ENCODE data around the gene PPP1R1A. TPM values are rescaled to one million over a fixed set of nuclear protein-coding genes. Genes with fewer than 3 reads are reported as not detected.

The PPP1R1A gene
- total and polyA plus RNA-seq, 4 donors = 4.7 to 15.8 (median 11.3) TPM

DNA sequence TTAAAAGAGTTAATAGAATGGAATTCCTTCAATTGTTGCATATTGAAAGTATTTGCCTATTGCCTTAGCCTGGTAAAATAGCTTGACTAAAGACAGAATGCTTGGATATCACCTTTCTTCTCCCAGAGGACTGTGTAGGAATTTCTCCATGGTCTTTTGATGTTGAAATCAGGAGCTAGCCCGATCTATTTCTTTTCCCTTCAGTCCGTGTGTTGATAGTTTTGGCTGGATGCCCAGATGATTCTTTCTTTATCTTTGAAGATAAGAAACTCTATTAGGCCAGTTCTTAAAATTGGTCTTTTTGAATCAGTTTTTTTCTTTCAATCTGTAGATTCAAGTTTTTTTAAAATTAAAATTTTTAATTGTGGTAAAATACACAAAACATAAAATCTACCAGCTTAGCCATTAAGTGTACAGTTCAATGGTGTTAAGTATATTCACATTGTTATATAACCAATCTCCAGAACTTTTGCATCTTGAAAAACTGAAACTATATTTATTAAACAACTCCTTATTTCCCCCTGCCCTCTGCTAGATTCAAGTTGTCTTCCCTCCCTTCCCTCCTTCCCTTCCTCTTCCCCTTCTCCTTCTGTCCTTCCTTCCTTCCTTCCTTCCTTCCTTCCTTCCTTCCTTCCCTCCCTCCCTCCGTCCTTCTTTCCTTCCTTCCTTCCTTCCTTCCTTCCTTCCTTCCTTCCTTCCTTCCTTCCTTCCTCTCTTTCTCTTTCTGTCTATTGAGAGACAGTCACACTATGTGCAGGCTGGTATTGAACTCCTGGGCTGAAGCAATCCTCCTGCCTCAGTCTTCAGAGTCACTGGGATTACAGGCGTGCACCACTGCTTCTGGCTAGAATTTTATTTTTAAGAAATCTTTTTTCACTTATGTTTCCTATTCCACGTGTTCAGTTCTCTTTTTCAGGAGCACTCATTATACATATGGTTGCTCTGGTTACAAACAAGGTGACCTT is 36.1 kb upstream of the PPP1R1A start:
- intact Hi-C loops (cut with DNase I) = no loop called here
- Histone ChIP-seq H3K4me1 (ENCODE audit: control insufficient read depth in 1 of 2, insufficient read depth in 2 of 2, low read length in 2 of 2) (no peaks in the 10 kb centered on the region), H3K27ac (ENCODE audit: low read depth in 1 of 2, low read length in 2 of 2) (no peak overlapping the region), H3K9me3 (ENCODE audit: control insufficient read depth, low read length) (peaks cover 1% of the 10 kb centered on the region), H3K27me3 (ENCODE audit: control insufficient read depth in 1 of 2, insufficient read depth in 2 of 2, low read length in 1 of 2) (peaks cover 0 to 3% of the 10 kb centered on the region in 2 donors), H3K4me3 (ENCODE audit: low read length in 2 of 2) (no peak overlapping the region), H3K36me3 (ENCODE audit: control insufficient read depth in 1 of 2, insufficient read depth in 2 of 2, low read length in 1 of 2) (no peaks in the 10 kb centered on the region)
- WGBS, 2 donors = 36 to 37% methylated on average over 5 of the region's 5 CpGs
- ATAC-seq (ENCODE audit: low FRiP score) (no peak), DNase-seq (no peak)

DNA sequence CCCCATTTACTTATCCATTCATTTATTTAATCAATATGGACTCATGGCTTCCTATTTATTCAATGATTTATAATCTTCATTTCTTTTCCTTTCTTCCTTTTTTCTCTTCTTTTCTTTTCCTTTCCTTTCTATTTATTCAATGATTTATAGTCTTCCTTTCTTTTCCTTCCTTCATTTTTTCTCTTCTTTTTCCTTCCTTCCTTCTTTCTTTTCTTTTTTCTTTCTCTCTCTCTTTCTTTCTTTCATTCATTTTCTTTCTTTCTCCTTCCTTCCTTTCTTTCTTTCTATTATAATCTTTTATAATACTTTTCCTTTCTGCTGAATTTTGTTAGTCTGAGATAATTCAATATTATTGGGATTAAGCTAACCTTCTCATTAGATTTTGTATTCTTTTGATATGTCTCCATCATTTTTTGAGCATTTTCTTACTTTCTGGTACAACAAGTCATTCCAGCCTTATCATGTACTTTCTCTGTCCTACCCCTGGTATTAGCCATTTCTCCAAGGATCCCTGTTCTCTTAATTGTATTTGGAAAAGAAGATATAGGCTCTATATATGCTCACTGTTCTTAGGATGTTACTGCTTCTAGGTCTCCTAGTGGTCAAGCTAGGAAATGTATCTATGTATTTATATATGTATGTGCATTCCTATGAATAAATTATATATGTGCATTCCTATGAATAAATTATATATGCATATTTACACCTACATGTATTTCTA is 34.2 kb upstream of the PPP1R1A start:
- H3K9me3 ChIP-seq (ENCODE audit: control insufficient read depth, low read length) = peaks cover 1% of the 10 kb centered on the region
- H3K4me3 ChIP-seq (ENCODE audit: low read length in 2 of 2) = no peak overlapping the region
- no peaks in the 10 kb centered on the region for H3K4me1 ChIP-seq (ENCODE audit: control insufficient read depth in 1 of 2, insufficient read depth in 2 of 2, low read length in 2 of 2)
- DNase-seq (no peak), ATAC-seq (ENCODE audit: low FRiP score) (no peak)
- H3K27ac ChIP-seq (ENCODE audit: low read depth in 1 of 2, low read length in 2 of 2) = no peak overlapping the region
- intact Hi-C loops (cut with DNase I) = no loop called here
- no peaks in the 10 kb centered on the region for H3K36me3 ChIP-seq (ENCODE audit: control insufficient read depth in 1 of 2, insufficient read depth in 2 of 2, low read length in 1 of 2)
- H3K27me3 ChIP-seq (ENCODE audit: control insufficient read depth in 1 of 2, insufficient read depth in 2 of 2, low read length in 1 of 2) = peaks cover 0 to 3% of the 10 kb centered on the region in 2 donors

DNA sequence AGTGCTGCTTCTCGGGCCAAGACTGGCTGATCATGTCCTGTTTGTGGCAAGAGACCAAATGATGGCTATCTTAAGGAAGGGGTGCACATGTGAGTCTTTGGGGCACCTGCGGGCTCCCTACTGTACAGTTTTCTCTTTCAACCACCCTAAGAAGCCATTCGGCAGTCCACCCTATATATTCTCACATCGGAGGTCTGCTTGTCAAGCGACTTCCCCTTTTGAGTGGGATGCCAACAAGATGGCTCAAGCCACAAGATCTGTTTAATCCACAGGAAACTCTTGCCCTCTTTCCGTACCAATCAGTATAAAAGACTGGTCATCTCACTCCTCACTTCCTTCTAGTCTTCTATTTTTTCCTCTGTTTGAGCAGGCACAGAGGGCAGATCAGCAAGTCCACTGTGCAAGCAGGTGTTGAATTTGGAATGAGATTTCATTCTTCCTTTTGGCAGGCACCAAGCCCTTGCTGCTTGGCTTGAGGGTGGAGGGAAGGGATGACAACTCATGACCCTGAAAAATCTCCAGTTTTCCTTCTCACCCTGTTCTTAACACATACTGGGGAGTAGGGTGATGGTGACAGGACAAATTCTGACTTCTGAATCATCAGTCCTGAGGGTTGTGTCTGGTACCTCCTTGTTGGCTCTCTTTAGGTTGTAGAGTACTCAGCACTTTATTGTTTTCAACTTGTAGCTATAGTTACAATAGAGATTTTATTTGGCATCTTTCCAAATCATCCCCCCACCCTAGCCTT is 28.6 kb upstream of the PPP1R1A start:
- H3K36me3 ChIP-seq (ENCODE audit: control insufficient read depth in 1 of 2, insufficient read depth in 2 of 2, low read length in 1 of 2) = no peaks in the 10 kb centered on the region
- H3K9me3 ChIP-seq (ENCODE audit: control insufficient read depth, low read length) = no peaks in the 10 kb centered on the region
- WGBS, 2 donors = 77 to 84% methylated on average over 6 of the region's 6 CpGs
- H3K4me1 ChIP-seq (ENCODE audit: control insufficient read depth in 1 of 2, insufficient read depth in 2 of 2, low read length in 2 of 2) = no peaks in the 10 kb centered on the region
- no peak overlapping the region for H3K27ac ChIP-seq (ENCODE audit: low read depth in 1 of 2, low read length in 2 of 2)
- ATAC-seq (ENCODE audit: low FRiP score) (no peak), DNase-seq (no peak)
- intact Hi-C loops (cut with DNase I) = no loop called here
- H3K4me3 ChIP-seq (ENCODE audit: low read length in 2 of 2) = no peak overlapping the region
- H3K27me3 ChIP-seq (ENCODE audit: control insufficient read depth in 1 of 2, insufficient read depth in 2 of 2, low read length in 1 of 2) = no peaks in the 10 kb centered on the region

DNA sequence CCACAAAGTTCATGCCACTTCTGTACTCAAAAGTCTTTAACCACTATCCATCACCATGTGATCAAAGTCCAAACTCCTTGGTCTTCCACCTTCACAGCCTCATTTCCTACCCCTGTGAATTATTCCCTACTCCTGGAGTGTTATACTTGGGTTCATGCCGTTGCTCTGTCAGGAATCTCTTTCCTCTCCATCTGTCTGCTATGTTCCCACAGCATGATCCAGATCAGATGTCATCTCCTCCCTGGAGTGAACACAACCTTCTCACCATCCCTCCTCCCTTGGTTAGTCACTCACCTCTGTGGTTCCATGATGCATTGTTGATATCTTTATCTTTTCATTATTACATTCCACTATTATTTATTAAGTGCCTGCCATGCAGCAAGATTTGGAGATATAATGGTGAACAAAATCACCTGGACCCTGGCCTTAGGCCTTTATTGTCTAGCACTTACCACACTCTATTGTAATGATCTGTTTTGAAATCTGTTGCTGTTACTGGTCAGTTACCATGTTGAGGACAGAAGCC is 23.8 kb upstream of the PPP1R1A start:
- WGBS, 2 donors = 49 to 62% methylated on average over 1 of the region's 1 CpG
- no peak for ATAC-seq (ENCODE audit: low FRiP score)
- Histone ChIP-seq H3K4me1 (ENCODE audit: control insufficient read depth in 1 of 2, insufficient read depth in 2 of 2, low read length in 2 of 2) (no peaks in the 10 kb centered on the region), H3K27me3 (ENCODE audit: control insufficient read depth in 1 of 2, insufficient read depth in 2 of 2, low read length in 1 of 2) (no peaks in the 10 kb centered on the region), H3K9me3 (ENCODE audit: control insufficient read depth, low read length) (no peaks in the 10 kb centered on the region), H3K4me3 (ENCODE audit: low read length in 2 of 2) (no peak overlapping the region), H3K36me3 (ENCODE audit: control insufficient read depth in 1 of 2, insufficient read depth in 2 of 2, low read length in 1 of 2) (no peaks in the 10 kb centered on the region), H3K27ac (ENCODE audit: low read depth in 1 of 2, low read length in 2 of 2) (no peak overlapping the region)
- no peak for DNase-seq
- intact Hi-C loops (cut with DNase I) = no loop called here

DNA sequence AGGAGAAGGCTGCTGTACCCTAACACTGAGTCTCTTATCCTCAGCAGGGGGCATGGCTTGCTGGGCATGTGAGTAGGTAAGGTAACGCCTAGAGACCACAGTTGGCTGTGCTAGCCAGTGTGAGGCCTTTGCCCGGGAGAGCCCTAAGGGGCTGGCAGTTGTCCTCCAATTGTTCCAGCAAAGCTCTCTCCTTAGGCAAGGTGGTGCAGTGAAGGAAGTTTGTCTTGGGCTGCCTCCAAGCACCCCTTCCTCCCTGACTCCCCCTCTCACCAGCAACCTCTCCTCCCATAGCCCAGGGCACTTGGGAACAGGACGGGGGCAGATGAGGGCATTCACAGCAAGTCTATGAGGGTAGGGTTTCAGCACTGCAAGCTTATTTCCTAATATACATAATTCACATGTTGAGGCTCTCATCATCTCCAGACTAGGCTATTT is 23.3 kb upstream of the PPP1R1A start:
- no peaks in the 10 kb centered on the region for H3K27me3 ChIP-seq (ENCODE audit: control insufficient read depth in 1 of 2, insufficient read depth in 2 of 2, low read length in 1 of 2)
- H3K9me3 ChIP-seq (ENCODE audit: control insufficient read depth, low read length) = no peaks in the 10 kb centered on the region
- H3K4me1 ChIP-seq (ENCODE audit: control insufficient read depth in 1 of 2, insufficient read depth in 2 of 2, low read length in 2 of 2) = no peaks in the 10 kb centered on the region
- no peak for ATAC-seq (ENCODE audit: low FRiP score)
- H3K36me3 ChIP-seq (ENCODE audit: control insufficient read depth in 1 of 2, insufficient read depth in 2 of 2, low read length in 1 of 2) = no peaks in the 10 kb centered on the region
- WGBS, 2 donors = 72 to 80% methylated on average over 3 of the region's 3 CpGs
- H3K4me3 ChIP-seq (ENCODE audit: low read length in 2 of 2) = no peak overlapping the region
- H3K27ac ChIP-seq (ENCODE audit: low read depth in 1 of 2, low read length in 2 of 2) = no peak overlapping the region
- DNase-seq = no peak
- intact Hi-C loops (cut with DNase I) = no loop called here

DNA sequence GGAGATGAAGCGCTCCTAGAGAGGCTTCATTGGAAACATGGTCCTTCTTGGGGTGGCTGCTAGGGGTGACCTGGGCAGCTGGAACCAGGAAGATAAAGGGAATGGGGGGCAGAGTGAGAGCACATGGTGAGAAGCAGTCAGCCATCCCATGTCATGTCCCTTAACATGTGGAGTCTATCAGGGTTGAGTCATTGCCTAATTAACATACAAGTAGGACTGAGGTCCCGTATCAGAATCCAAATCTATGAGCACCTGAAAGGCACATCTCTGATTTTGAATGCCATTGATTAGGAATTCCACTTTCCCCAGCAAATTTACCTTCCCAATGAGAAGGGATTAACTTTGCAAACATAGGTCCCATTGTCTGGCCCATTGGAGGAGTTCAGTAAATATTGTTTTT is 20.3 kb upstream of the PPP1R1A start:
- intact Hi-C loops (cut with DNase I) = no loop called here
- H3K36me3 ChIP-seq (ENCODE audit: control insufficient read depth in 1 of 2, insufficient read depth in 2 of 2, low read length in 1 of 2) = no peaks in the 10 kb centered on the region
- 88 to 91% methylated on average over 2 of the region's 2 CpGs for WGBS, 2 donors
- ATAC-seq (ENCODE audit: low FRiP score) = no peak
- H3K9me3 ChIP-seq (ENCODE audit: control insufficient read depth, low read length) = no peaks in the 10 kb centered on the region
- H3K4me1 ChIP-seq (ENCODE audit: control insufficient read depth in 1 of 2, insufficient read depth in 2 of 2, low read length in 2 of 2) = no peaks in the 10 kb centered on the region
- DNase-seq = no peak
- H3K27ac ChIP-seq (ENCODE audit: low read depth in 1 of 2, low read length in 2 of 2) = no peak overlapping the region
- no peaks in the 10 kb centered on the region for H3K27me3 ChIP-seq (ENCODE audit: control insufficient read depth in 1 of 2, insufficient read depth in 2 of 2, low read length in 1 of 2)
- H3K4me3 ChIP-seq (ENCODE audit: low read length in 2 of 2) = no peak overlapping the region

DNA sequence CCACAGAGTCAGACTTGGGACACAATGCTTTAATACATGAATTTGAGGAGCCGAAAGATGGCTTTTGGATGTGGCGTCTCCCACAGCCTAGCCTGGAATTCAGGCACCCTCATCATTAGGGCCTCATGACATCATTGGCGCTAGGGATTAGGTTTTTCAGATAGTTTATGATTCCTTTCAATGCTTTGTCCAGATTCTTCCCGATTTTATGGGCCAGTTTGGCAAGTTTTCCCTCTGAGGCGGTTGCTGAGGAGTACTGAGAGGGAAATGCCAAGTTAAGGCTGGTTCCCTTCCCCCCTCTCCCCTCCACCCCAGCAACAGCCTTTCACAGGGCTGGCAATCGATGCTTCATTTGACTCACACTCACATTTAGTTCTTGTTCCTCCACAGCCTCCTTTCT is 19.7 kb upstream of the PPP1R1A start:
- DNase-seq (no peak), ATAC-seq (ENCODE audit: low FRiP score) (no peak)
- H3K27ac ChIP-seq (ENCODE audit: low read depth in 1 of 2, low read length in 2 of 2) = no peak overlapping the region

DNA sequence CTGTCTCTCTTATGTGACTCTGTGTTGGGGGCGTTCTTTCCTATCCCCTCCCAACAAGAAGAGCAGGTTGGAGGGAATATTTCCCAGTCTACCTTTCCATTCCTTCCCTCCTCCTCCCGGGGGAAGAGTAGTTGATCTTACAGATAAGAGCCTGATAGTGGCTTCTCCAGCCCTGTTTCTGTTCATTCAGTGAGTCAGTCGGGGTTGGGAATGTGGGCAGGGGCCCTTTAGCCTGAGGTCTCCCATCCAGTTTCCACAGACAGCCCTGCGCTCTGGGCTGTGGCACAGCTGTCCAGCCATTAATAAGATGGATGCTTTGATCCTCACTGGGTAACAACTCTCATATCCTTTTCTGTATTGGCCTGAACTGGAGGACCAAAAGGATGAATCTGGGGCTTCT is 18.1 kb upstream of the PPP1R1A start:
- Histone ChIP-seq H3K4me1 (ENCODE audit: control insufficient read depth in 1 of 2, insufficient read depth in 2 of 2, low read length in 2 of 2) (no peaks in the 10 kb centered on the region), H3K27ac (ENCODE audit: low read depth in 1 of 2, low read length in 2 of 2) (no peak overlapping the region), H3K27me3 (ENCODE audit: control insufficient read depth in 1 of 2, insufficient read depth in 2 of 2, low read length in 1 of 2) (no peaks in the 10 kb centered on the region), H3K36me3 (ENCODE audit: control insufficient read depth in 1 of 2, insufficient read depth in 2 of 2, low read length in 1 of 2) (no peaks in the 10 kb centered on the region), H3K4me3 (ENCODE audit: low read length in 2 of 2) (no peak overlapping the region), H3K9me3 (ENCODE audit: control insufficient read depth, low read length) (no peaks in the 10 kb centered on the region)
- WGBS, 2 donors = 58 to 68% methylated on average over 3 to 4 of the region's 4 CpGs
- intact Hi-C loops (cut with DNase I) = no loop called here
- ATAC-seq (ENCODE audit: low FRiP score) (no peak), DNase-seq (no peak)

More for the DNA sequence above, 19.7 kb upstream of the PPP1R1A start:
- no peaks in the 10 kb centered on the region for H3K9me3 ChIP-seq (ENCODE audit: control insufficient read depth, low read length)
- H3K4me3 ChIP-seq (ENCODE audit: low read length in 2 of 2) = no peak overlapping the region
- H3K36me3 ChIP-seq (ENCODE audit: control insufficient read depth in 1 of 2, insufficient read depth in 2 of 2, low read length in 1 of 2) = no peaks in the 10 kb centered on the region
- H3K4me1 ChIP-seq (ENCODE audit: control insufficient read depth in 1 of 2, insufficient read depth in 2 of 2, low read length in 2 of 2) = no peaks in the 10 kb centered on the region
- 55 to 65% methylated on average over 6 of the region's 6 CpGs for WGBS, 2 donors
- no peaks in the 10 kb centered on the region for H3K27me3 ChIP-seq (ENCODE audit: control insufficient read depth in 1 of 2, insufficient read depth in 2 of 2, low read length in 1 of 2)
- intact Hi-C loops (cut with DNase I) = no loop called here

Data from aorta (tissue), 5 donors.